Omental fat pad (tissue), 4 donors: ENCODE measurements around the gene TPRN. TPM values are rescaled to one million over a fixed set of nuclear protein-coding genes. Genes with fewer than 3 reads are reported as not detected.

Experiments
- ATAC-seq: fragments of 150-250 bp; one replicate; pipeline ENCODE4 v1.9.1; 2016; ENCODE audit warnings: mild to moderate bottlenecking, moderate library complexity; ENCODE audit not compliant: low FRiP score
- DNase-seq: peaks from one replicate; pipeline ENCODE4 v3.0.0-alpha.2; 2019; ENCODE audit warnings: low spot score
- CTCF ChIP-seq, 3 donors: fragments of 450-650 bp; IDR thresholded peaks; one replicate each; pipeline ENCODE4 v1.5.1; 2016 to 2017; ENCODE audit warnings: antibody characterized with exemption in 3 of 3, mild to moderate bottlenecking in 3 of 3, moderate library complexity in 2 of 3
- total RNA-seq, 4 donors: library from RNA; depleted of rRNA; stranded (reverse); fragments of >200 nt; gene quantifications; one replicate each; pipeline ENCODE4 v1.1.0, GENCODE V29; 2016

Gene TPRN
- total RNA-seq, 4 donors from 2014 or later: 3.6 to 6.5 (median 4.9) TPM

- TF ChIP-seq CTCF (IDR thresholded peaks at IDR 0.05): no peak
- ATAC-seq (peak; percentile 65), DNase-seq (peak; percentile 86)
Observed at GRCh38 chr9:137205126-137206069, 4.9 kb upstream of the TPRN start, which contains the start of the genes NDOR1 and TMEM203. Gene NDOR1, plus strand, starts transcription at chr9:137205700. Its CDS starts 78 bp downstream, at chr9:137205778. Gene TMEM203, minus strand, starts transcription at chr9:137205648. Its CDS starts 234 bp downstream, at chr9:137205414.

- TF ChIP-seq CTCF (IDR thresholded peaks at IDR 0.05): no peak
- DNase-seq: no peak
- no peak for ATAC-seq
Observed at GRCh38 chr9:137204731-137205125, 4.2 kb upstream of the TPRN start.

GRCh38 chr9:137202966-137203365 is 2.4 kb upstream of the TPRN start:
- no peak for TF ChIP-seq CTCF (IDR thresholded peaks at IDR 0.05)
- DNase-seq (no peak), ATAC-seq (no peak)

- ATAC-seq (no peak), DNase-seq (no peak)
- TF ChIP-seq CTCF (IDR thresholded peaks at IDR 0.05): no peak
Observed at GRCh38 chr9:137201205-137201868, 796 bp upstream of the TPRN start.

GRCh38 chr9:137199411-137200121 is 975 bp downstream of the TPRN start:
- TF ChIP-seq CTCF (IDR thresholded peaks at IDR 0.05): no peak

GRCh38 chr9:137198902-137199283 is 1.6 kb downstream of the TPRN start:
- no peak for TF ChIP-seq CTCF (IDR thresholded peaks at IDR 0.05)
- DNase-seq: no peak
- no peak for ATAC-seq

More at GRCh38 chr9:137199411-137200121, 975 bp downstream of the TPRN start:
- ATAC-seq (no peak), DNase-seq (no peak)
